Inferior parietal cortex (tissue), 1 donor: ENCODE results near the gene NSMCE1.
A peak's percentile ranks its signal among the peaks of the same experiment; 100 is the strongest.
"Not testable (repeated sequence)": the region's sequence is repeated elsewhere in the genome, so short reads cannot be mapped to it uniquely, and the experiment has no call there.

Experiments
- DNase-seq: peaks from one replicate; pipeline ENCODE4 v3.0.0-alpha.2; 2016; ENCODE audit errors: extremely low spot score

The NSMCE1 gene

DNA sequence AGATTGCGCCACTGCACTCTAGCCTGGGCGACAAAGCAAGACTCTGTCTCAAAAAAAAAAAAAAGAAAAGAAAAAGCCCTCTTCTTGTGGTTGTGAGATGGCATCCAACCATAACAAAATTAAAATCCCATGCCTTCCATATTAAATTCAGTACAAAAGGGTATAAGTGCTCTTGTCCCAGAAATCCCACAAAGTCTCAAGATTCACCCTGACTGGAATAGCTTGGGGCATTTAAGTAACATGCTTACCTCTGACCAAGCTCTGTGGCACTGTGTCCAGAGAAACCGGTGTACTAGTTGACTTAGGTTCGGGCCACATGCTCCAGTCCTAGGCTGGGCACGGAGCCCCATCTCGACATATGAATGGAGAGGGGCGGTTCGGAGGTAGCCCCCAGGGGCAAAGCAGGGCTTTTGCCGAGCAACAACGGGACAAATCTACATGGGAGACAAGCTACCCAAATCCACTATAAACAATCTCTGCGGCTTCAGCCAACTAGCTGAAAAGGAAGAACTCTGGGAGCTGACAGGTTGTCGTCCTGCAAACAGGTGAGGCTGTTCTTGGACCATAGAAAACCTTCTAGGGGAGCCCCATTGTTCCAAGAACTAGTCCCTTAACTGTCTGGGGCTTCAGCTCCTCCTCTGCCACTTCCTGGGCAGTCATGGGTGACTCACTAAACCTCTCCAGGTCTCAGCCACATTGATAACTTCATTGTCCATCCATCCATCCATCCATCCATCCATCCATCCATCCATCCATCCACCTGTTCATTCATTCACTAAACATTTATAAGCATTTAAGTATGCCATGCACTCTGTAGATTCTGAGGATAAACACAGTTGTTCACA is 34.9 kb upstream of the NSMCE1 start:
- no peak for DNase-seq

DNA sequence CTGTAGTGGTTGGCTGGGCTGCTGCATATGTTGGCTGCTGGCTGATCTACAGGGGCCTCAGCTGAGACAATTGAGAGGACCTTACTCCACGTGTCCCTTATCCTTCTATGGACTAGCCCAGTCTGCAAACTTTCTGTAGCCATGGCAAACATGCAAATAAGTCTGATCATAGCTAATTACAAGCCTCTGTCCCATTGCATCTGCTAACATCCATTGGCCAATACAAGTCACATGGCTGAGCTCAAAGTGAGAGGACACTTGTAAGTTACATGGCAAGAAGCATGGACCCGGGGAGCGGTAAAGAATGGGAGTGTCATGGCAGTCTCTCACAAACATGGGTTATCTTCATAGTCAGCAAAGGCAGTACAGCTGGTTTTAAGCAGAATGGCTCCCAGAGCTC is 33.6 kb upstream of the NSMCE1 start:
- DNase-seq: no peak

DNA sequence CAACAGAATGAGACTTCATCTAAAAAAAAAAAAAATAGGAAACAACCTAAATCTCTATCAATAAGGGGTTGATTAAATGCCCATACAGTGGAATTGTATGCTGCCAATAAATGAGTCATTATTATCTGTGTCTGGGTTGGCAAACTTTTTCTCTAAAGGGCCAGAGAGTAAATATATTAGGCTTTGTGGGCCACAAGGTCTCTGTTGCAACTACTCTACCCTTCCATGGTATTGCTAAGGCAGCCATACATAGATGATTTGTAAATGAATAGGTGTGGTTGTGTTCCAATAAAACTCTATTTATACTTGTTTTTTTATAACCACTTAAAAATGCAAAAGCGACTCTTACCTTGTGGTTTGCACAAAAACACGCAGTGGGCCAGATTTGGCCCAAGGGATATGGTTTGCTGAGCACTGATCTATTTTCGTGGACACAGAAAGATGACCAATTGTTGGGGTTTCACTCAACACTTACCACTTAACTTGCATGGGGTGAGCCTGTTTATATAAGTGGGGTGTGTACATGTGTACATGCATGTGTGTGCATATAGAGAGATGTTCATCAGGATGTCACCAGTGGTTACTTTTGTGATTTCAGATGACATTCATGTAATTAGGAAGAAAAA is 32.8 kb upstream of the NSMCE1 start:
- DNase-seq: no peak

DNA sequence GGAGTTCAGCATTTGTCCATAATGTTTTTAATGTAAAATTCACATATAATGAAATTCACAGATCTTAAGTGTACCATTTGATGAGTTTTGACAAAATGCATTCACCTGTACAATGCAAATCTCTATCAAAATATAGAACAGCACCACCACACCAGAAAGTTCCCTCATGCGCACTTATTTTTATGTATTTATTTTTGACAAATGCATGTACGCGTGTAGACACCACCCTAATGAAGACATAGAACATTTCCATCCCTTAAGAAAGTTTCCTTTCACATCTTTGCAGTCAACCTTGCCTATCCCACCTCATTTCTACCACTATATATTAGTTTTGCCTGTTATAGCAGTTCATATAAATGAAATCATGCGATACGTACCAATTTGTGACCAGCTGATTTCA is 29.6 kb upstream of the NSMCE1 start:
- no peak for DNase-seq

DNA sequence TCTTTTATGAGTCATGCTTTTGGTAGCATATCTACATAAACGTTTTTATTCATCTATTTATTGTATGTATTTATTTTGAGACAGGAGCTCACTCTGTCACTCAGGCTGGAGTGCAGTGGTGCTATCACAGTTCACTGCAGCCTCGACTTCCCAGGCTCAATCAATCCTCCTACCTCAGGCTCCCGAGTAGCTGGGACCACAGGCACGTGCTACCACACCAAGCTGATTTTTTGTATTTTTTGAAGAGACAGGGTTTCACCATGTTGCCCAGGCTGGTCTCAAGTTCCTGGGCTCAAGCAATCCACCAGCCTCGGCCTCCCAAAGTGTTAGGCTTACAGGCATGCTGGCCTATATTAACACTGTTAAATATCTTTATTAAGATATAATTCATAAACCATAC is 24.8 kb upstream of the NSMCE1 start:
- no peak for DNase-seq

DNA sequence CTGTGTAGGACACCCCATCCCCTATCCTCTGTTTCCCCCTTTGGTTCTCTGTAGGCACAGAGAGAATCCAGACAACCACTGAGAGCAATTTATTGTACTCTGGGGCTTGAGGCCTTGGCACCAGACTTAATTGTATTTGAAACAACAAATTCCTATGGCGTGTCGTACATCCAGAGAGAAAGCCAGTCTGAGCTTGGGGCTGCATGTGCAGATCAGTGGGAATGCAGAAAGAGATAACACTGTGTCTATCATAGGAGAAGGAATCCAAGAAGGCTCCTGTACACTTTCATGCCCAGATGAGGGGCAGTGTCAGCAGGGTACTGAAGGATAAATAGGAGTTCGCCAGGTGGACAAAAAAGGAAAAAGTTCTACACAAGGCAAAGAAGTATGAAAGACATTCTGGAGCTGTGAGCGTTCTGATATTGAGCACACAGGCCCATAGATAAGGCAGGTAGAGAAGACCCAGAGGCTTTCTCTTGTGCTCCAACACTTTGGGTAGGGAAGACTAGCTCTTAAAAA is 23.2 kb upstream of the NSMCE1 start:
- no peak for DNase-seq

DNA sequence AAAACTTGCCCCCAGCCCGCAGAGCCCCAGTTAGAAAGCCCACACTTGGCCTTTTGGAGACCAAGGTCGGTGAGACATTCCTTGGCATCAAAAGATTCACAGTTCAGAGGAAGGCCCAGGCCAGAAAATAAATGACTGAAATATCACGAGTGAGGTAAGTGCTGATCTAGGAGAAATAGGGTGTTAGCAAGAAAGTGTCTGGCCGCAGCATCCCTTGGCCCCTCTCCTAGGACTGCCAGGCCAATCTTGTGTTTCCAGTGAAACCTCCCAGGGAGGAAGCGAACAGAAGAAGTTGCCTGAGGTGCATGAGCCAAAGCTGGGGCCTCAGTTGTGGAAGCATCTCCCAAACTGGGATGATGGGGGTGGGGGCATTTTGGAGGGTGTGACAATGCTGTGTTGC is 22.5 kb upstream of the NSMCE1 start:
- DNase-seq: no peak

DNA sequence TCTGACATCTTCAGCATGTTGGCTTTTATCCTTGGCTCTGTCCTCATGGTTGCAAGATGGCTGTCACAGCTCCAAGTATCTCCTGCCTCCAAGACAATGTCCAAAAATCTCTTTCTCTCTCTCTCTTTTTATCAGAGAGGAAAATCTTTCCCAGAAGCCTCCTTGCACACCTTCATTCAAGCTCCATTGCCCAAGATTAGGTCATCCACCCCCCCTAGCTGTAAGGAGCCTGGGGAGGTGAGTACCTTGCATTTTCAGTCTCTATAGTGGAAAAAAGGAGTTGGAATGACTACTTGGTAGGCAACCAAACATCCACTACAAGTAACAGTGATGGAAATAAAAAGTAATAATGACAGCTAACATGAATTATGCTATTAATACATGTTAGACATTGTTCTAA is 22.0 kb upstream of the NSMCE1 start:
- no peak for DNase-seq

DNA sequence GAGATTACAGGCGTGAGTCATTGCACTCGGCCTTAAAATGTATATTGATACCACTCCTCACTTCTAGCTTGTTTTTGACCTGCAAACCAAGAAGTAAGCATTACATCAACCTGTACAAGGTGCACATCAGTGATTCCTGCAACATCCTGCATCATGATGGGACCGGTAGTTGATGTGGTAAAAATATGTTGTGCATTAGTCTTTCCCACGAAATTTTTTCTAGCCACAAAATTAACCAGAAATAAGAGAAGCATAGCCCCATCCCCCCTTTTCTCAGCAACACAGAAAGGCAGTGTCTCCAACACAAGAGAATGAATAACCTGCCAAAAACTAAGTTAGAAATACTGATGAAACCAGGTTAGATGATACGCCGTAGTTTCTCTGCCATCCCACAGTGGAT is 21.1 kb upstream of the NSMCE1 start:
- no peak for DNase-seq

DNA sequence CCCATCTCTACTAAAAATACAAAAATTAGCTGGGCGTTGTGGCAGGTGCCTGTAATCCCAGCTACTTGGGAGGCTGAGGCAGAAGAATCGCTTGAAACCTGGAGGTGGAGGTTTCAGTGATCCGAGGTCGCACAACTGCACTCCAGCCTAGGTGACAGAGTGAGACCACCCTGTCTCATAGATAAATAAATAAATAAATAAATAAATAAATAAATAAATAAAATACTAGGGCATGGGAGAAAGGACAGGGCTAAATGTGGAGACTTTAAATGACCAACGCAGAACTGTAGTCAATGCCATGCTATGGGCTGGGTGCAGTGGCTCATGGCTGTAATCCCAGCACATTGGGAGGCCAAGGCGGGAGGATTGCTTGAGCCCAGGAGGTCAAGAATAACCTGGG is 19.7 kb upstream of the NSMCE1 start:
- not testable (repeated sequence) for DNase-seq

DNA sequence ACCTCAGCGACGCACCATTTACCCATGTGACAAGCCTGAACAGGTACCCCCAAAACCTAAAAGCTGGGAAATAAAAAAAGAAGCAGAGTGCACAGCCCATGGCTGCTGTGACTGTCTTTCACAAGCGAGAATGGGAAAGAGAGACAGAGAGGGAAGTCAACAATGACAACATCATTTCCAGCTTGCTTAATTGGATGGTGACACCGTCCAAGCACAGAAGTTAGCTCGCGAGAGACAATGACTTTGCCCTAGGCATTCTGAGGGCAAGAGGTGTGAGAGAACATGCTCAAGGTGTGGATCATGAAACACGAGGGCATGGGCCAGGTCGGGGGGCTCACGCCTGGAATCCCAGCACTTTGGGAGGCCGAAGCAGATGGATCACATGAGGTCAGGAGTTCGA is 19.3 kb upstream of the NSMCE1 start:
- no peak for DNase-seq

DNA sequence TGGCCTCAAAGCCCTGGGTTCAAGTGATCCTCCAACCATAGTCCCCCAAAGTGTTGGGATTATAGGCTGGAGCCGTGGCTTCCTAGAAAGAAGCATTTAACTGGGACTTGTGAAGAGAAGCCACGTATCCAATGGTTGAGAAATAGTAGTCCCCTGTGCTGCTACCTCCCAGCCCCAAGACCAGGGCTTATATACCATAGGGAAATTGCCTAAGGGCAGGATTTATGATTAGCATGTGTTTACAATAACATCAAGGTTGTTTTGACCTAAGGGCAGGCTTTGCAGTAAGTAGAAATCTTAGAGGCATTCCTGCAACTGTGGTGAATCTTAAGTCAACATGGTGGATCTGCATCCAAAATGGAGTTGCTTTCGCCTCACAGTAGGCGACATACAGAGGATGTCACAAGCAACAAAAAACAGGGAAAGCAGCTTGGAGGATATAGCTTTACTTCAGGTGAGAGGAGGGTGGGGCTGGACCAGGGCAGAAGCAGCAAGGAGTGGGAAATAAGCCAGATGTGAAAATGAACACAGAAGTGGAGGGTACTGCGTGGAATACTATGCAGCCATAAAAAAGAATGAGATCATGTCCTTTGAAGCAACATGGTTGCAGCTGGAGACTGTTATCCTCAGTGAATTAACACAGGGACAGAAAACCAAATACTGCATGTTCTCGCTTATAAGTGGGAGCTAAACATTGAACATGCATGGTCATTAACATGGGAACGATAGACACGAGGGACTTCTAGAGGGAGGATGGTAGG is 18.7 kb upstream of the NSMCE1 start:
- DNase-seq: no peak

DNA sequence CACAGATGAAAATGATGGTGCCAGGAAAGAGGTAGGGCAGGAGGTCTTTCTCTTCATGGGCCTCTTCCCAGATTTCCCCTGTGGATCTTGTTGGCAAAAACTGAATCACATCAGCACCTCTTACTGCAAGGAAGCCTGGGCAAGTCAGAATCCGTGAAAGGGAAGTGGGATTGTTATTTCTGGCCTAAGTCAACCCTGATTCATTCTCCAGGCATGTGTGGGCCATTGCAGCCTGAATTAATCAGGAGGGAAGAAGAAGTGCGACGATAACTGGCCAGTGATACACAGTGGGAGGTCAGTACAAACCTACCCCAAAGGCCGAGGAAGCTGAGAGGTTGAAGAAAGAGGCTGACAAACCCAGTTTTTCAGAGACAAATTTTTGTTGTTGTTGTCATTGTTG is 17.9 kb upstream of the NSMCE1 start:
- DNase-seq: no peak

DNA sequence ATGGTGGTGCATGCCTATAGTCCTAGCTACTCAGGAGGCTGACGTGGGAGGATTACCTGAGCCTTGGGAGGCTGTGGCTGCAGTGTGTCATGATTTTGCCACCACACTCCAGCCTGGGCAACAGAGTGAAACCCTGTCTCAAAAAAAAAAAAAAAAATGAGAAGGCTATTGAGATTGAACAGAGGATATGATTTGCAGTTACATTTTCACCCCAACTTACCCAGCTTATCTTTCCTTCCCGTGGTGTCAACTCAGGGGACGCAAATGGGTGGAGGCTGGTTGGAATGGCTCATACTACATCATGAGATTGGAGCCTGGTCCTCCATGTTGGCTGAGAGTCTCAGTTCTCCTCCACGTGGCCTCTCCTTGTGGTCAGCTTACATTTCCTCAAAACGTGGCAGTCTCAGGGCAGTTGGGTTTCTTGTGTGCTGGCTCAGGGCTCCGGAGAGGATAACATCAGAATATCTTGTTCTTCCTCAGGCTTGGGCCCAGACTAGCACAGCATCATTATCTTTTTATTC is 17.2 kb upstream of the NSMCE1 start:
- peak; percentile 16 for DNase-seq

DNA sequence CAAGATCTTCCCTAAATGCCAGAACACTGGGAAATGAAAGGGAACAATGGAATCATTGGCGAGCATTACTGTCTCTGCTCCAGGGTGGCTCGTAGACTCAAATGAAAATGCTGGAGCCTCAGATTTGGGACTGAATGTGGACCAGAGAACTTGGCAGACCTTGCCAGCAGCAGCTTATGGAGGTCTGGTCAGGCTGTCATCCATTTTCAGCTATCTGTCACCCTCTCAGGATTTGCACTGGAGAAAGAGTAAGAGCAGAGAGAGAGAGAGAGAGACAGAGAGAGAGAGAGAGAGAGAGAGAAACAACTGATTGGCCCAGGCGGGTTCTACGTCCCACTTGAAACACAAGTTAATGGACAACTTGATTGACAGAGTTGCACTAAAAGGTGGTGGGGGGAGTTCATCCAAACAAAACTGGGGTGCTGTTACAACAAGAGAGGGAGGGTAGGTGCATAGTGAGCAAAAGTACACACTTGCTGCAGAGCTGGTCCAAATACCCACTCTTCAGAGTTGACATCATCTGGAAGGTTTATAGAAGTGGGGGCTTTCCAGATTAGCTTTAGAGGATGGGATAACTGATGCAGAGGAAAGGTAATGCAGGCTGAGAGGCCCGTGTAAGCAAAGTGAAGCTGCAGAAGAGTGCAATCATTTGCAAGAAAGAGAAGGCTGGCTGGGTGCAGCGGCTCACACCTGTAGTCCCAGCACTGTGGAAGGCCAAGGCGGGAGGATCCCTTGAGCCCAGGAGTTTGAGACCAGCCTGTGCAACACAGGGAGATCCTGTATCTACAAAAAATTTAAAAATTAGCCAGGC is 16.5 kb upstream of the NSMCE1 start:
- peak; percentile 8 for DNase-seq

DNA sequence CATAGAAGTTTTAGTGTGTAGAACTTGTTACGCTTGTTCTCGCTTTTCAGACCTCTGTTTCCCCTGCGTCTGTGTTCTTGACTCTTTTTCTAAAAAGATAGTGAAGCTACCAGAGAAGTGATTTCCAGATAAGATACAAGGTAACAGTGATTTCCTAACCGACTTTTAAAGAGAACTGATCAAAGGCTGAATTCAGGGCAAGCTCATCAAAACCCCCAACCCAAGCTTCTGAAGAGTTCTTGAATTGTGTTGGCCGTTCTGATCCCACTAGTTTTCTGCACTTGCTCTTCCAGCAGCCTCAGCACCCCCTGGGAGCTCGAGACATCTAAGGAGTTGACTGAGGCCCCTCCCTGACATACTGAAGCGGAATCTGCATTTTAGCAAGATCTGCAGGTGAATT is 12.7 kb upstream of the NSMCE1 start:
- DNase-seq: no peak

DNA sequence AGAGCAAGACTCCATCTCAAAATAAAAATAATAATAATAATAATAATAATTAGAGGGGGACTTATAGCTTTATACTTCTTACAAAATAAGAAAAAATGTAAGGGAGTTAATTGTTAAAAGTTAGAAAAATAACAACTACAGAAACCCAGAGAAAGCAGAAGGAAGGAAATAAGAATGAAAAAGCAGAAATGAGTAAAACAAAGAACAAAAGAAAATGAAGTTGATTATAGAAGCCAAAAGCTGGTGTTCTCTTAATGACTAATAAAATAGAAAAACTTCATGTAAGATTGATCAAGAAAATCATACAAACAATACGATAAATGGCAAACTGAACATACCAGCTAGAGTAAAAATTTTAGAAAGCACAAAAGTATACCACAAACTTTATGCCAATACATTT is 6.8 kb upstream of the NSMCE1 start:
- no peak for DNase-seq

DNA sequence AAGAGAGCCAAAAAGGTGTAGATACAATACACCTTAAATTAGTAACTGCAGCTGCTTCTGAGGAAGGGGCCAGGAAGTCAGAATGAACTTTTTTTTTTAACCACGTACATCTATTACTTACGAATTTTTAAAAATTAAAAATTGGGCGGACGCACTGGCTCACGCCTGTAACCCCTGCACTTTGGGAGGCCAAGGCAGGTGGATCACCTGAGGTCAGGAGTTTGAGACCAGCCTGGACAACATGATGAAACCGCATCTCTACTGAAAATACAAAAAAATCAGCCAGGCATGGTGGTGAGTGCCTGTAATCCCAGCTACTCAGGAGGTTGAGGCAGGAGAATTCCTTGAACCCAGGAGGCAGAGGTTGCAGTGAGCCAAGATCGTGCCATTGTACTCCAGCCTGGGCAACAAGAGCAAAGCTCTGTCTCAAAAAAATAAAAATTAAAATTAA is 5.9 kb upstream of the NSMCE1 start:
- not testable (repeated sequence) for DNase-seq

DNA sequence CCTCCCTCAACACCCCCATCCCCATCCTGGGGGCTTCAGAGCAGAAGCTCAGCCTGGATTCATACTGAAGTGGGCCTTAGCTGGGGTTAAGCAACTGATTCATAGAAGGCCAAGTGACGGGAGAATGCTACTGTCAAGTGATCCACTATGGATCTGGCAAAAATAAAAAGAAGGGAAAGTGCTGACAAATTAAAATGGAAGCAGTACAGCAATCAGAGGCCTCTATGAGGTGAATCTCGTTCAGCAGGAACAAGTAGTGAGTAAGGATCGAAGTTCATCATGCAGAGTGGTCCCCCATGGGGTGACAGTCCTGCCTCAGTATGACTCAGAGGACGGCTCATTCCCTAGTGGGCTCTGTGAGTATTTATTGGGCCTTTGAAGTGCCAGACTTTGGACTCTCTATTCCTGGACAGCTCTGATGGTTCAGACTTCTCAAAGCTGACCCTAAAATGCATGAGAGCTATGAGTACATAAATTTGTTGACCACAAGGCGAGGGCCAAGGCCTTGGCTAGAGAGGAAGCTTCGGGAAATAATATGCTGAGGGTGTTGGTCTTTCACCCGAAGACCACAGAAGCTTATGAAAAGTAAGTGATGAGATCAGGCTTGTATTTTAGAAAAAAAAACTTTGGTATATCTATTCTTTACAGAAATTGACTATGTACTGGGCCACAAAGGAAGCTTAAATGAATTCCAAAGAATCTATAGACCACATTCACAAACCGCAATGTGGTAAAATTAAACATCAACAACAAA is 5.3 kb upstream of the NSMCE1 start:
- DNase-seq: no peak

DNA sequence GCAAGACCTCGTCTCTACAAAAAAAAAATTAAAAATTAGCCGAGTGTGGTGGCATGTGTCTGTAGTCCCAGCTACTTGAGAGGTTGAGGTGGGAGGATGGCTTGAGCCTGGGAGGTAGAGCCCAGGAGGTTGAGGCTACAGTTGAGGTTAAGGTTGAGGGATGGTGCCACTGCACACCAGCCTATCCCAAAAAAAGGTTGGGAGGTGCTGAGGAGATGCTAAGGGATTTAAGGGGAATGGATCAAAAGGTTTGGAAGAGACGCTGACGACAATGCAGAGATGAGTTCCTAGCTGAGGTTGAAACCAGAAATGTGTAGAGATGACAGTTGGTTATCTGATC is 4.7 kb upstream of the NSMCE1 start:
- no peak for DNase-seq

DNA sequence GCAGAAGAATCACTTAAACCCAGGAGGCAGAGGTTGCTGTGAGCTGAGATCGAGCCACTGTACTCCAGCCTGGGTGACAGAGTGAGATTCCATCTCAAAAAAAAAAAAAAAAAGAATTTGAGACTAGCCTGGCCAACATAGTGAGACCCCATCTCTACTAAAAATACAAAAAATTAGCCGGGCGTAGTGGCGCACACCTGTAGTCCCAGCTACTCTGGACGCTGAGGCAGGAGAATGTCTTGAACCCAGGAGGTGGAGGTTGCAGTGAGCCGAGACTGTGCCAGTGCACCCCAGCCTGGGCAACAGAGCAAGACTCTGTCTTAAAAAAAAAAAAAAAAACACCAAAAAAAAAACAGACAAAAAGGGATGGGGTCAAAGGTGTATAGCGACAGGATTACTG is 4.1 kb upstream of the NSMCE1 start:
- DNase-seq: not testable (repeated sequence)
